ENCODE data around the gene TMEM184B.

- TF ChIP-seq CTCF (IDR thresholded peaks at IDR 0.05) (no peak), POLR2A (IDR thresholded peaks at IDR 0.05) (no peak)
Observed at GRCh38 chr22:38314051-38314932, 41.5 kb upstream of the TMEM184B start.
